ENCODE measurements around the gene GUCY1A2.

The GUCY1A2 gene

DNA sequence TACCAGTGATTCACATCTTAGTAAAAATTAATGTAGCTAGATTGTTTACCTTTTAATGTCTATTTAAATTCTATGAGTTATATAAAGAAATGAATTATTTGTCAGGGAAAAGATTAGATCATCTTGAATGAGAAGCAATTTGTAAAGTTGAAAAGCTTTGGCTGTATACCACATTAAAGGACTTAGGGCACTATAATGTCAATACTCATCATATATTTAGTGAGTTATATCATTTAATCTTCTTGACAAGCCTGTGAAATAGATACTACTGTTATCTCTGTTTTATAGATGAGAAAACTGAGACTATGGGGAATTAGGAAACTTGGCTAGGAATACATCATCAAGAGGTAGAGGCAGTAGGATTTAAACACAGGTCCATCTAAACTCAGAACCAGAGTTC is 160.1 kb downstream of the GUCY1A2 start:
- DNase-seq (ENCODE audit: extremely low read depth, low read depth): no peak
- TF ChIP-seq, protein P1, sequence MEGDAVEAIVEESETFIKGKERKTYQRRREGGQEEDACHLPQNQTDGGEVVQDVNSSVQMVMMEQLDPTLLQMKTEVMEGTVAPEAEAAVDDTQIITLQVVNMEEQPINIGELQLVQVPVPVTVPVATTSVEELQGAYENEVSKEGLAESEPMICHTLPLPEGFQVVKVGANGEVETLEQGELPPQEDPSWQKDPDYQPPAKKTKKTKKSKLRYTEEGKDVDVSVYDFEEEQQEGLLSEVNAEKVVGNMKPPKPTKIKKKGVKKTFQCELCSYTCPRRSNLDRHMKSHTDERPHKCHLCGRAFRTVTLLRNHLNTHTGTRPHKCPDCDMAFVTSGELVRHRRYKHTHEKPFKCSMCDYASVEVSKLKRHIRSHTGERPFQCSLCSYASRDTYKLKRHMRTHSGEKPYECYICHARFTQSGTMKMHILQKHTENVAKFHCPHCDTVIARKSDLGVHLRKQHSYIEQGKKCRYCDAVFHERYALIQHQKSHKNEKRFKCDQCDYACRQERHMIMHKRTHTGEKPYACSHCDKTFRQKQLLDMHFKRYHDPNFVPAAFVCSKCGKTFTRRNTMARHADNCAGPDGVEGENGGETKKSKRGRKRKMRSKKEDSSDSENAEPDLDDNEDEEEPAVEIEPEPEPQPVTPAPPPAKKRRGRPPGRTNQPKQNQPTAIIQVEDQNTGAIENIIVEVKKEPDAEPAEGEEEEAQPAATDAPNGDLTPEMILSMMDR (IDR thresholded peaks at IDR 0.05; ENCODE audit: low read depth, low read length): no peak

DNA sequence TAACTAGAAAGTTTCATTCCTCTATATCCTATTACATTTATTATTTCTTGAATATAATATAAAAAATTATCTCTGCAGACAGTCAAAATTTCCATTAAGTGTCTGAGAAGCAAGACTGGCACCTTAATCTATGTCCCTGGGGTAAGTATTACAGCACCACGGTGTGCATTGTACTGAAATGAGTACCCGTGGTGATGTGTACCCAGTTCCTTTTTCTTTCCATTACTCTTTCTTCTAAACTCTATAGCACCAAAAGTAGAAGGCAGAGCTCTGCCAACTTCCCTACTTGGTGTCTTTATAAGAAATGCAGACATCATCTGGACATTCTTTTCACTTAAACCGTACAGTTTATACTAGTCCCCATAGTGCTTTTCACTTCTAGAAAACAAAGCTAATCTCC is 161.7 kb downstream of the GUCY1A2 start:
- TF ChIP-seq, protein P1 (IDR thresholded peaks at IDR 0.05; ENCODE audit: low read depth, low read length): no peak
- DNase-seq (ENCODE audit: extremely low read depth, low read depth): no peak

DNA sequence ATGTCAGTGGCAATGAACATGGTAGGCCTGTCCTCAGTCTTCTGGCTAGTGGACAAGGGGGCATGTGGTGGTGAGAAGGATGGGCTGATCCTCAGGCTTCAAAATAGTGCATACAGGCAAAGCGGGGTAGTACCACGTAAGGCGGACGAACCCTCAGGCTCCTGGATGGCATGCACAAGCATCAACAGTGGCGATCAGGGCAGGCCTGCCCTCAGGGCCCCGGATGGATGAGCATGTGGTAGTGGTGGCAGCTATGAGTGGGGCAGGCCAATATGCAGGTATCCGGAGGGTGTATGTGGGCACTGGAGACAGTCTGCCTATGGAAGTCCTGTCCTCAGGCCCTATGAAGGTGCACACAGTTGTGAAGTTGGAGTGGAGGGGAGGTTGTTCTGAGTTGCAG is 163.8 kb downstream of the GUCY1A2 start:
- DNase-seq (ENCODE audit: extremely low read depth, low read depth): no peak
- TF ChIP-seq, protein P1 (IDR thresholded peaks at IDR 0.05; ENCODE audit: low read depth, low read length): no peak

DNA sequence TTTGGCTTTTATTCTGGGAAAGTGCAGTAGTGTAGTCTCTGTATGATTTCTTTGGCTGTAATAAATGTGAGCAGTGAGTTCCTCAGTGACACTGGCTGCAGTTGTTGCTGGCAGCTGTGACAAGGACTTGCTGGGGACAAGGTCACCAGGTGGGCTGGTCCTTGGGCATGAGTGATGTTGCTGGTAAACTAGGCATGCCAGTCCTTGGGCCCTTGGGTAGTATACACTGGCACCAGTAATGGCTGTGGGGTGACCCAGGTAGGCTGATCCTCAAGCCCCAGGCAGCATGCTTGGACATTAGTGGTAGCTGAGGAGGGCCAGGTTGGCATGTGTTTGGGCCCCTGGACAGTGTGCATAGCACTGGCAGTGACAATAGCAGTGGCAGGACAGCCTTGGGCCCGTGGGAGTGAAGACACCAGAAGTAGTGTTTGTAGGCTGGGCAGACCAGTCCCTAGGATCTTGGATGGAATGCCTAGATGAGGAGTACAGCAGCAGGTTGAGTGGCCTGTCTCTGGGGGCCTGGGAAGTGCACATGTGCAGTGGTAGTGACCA is 164.3 kb downstream of the GUCY1A2 start:
- DNase-seq (ENCODE audit: extremely low read depth, low read depth): no peak
- TF ChIP-seq, protein P1 (IDR thresholded peaks at IDR 0.05; ENCODE audit: low read depth, low read length): no peak

DNA sequence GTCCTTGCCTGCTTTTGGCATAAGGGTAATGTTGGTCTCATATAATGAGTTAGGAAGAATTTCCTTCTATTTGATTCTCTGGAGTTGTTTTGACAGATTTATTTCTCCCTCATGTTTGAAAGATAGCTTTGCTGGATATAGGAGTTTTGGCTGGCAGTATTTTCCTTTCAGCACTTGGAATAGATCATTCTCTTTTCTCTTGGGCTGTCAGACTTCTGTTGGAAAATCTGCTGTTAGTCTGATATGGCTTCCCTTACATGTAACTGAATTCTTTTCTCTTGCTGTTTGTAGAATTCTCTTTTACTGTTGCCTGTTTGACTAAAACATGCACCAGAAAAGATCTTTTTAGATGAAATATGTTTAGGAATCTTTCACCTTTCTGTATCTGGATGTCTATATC is 165.5 kb downstream of the GUCY1A2 start:
- no peak for DNase-seq (ENCODE audit: extremely low read depth, low read depth)
- TF ChIP-seq, protein P1 (IDR thresholded peaks at IDR 0.05; ENCODE audit: low read depth, low read length): no peak

DNA sequence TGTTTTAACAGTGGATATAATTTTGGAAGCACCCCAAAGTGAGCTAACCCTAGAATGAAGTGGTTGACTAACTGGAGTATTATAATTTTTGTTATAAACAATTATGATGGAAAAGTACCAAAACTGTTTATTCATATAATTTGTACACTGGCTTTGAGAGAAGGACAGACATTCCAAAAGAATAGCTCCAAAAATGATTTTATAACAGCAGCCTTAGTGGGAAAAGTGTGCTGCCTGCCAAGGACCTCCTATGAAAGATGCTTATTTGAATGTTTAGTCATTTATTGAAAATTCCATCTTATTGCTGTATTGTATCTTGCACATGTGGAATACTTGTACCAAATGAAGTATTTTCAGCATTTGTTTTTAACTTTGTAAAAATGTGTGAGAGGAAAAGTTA is 169.8 kb downstream of the GUCY1A2 start:
- DNase-seq (ENCODE audit: extremely low read depth, low read depth): no peak
- TF ChIP-seq, protein P1 (IDR thresholded peaks at IDR 0.05; ENCODE audit: low read depth, low read length): no peak

DNA sequence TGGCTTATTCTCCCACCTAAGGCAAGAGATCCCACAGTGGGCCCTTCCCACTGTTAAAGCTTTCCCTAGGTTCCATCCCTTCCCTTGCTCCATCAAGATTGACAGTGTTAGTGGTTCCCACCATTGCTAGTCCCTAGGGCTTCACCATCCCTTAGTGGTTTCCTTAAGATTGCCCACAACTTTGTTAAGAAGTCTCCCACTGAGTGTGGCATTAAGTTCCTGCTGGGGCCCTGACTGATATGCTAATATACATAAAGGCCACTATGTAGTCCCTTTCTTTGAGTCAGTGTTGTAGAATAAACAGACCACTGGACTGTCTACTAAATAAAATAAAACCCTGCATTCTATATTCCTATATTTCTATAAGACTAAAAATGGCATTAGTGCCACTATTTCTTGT is 176.1 kb downstream of the GUCY1A2 start:
- TF ChIP-seq, protein P1 (IDR thresholded peaks at IDR 0.05; ENCODE audit: low read depth, low read length): no peak
- no peak for DNase-seq (ENCODE audit: extremely low read depth, low read depth)
